Liver (tissue), 3 donors: ENCODE data around the gene SYNGR1.

Experiments used
- CTCF ChIP-seq: fragments of 150-350 bp; IDR thresholded peaks from 2 replicates; pipeline ENCODE4 v1.5.1; 2017; ENCODE audit warnings: improper control_type of control experiment, low read depth, low read length; ENCODE audit not compliant: missing input control
- EGR1 ChIP-seq, 2 donors: IDR thresholded peaks; 2 replicates each; pipeline ENCODE4 v1.6.1; 2016 to 2018; ENCODE audit warnings: antibody characterized with exemption in 2 of 2, low read depth in 2 of 2
- FOXA1 ChIP-seq: IDR thresholded peaks from 2 replicates; pipeline ENCODE4 v1.6.1; 2016; ENCODE audit warnings: antibody characterized with exemption
- FOXA2 ChIP-seq: IDR thresholded peaks from 2 replicates; pipeline ENCODE4 v1.6.1; 2016; ENCODE audit warnings: antibody characterized with exemption
- NR2F2 ChIP-seq: IDR thresholded peaks from 2 replicates; pipeline ENCODE4 v1.6.1; 2016; ENCODE audit warnings: antibody characterized with exemption
- RAD21 ChIP-seq, 2 donors: IDR thresholded peaks; 2 replicates each; pipeline ENCODE4 v1.6.1; 2016; ENCODE audit warnings: antibody characterized with exemption in 2 of 2, mild to moderate bottlenecking in 2 of 2
- TAF1 ChIP-seq: conservative IDR thresholded peaks from 2 replicates; pipeline ENCODE4 v1.6.1; 2016; ENCODE audit warnings: antibody characterized with exemption, mild to moderate bottlenecking
- TF ChIP-seq, protein P1 (sequence below): IDR thresholded peaks from 2 replicates; pipeline ENCODE4 v1.6.1; 2016; ENCODE audit warnings: antibody characterized with exemption, mild to moderate bottlenecking
- TF ChIP-seq, protein P2 (sequence below): IDR thresholded peaks from 2 replicates; pipeline ENCODE4 v1.6.1; 2016; ENCODE audit warnings: antibody characterized with exemption
- donor health status: healthy.
- donor health status: healthy.

GRCh38 chr22:39433476-39434242, 83.9 kb downstream of the SYNGR1 start:
- TF ChIP-seq CTCF: no peak
- no peak for TF ChIP-seq FOXA2
- TF ChIP-seq RAD21 (IDR thresholded peaks at IDR 0.05): no peak
- no peak for TF ChIP-seq NR2F2
- TF ChIP-seq TAF1: no peak
- no peak for TF ChIP-seq EGR1 (IDR thresholded peaks at IDR 0.05; ENCODE audit: low read depth in 2 of 2)
- TF ChIP-seq, protein P1, sequence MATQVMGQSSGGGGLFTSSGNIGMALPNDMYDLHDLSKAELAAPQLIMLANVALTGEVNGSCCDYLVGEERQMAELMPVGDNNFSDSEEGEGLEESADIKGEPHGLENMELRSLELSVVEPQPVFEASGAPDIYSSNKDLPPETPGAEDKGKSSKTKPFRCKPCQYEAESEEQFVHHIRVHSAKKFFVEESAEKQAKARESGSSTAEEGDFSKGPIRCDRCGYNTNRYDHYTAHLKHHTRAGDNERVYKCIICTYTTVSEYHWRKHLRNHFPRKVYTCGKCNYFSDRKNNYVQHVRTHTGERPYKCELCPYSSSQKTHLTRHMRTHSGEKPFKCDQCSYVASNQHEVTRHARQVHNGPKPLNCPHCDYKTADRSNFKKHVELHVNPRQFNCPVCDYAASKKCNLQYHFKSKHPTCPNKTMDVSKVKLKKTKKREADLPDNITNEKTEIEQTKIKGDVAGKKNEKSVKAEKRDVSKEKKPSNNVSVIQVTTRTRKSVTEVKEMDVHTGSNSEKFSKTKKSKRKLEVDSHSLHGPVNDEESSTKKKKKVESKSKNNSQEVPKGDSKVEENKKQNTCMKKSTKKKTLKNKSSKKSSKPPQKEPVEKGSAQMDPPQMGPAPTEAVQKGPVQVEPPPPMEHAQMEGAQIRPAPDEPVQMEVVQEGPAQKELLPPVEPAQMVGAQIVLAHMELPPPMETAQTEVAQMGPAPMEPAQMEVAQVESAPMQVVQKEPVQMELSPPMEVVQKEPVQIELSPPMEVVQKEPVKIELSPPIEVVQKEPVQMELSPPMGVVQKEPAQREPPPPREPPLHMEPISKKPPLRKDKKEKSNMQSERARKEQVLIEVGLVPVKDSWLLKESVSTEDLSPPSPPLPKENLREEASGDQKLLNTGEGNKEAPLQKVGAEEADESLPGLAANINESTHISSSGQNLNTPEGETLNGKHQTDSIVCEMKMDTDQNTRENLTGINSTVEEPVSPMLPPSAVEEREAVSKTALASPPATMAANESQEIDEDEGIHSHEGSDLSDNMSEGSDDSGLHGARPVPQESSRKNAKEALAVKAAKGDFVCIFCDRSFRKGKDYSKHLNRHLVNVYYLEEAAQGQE: no peak
- TF ChIP-seq, protein P2, sequence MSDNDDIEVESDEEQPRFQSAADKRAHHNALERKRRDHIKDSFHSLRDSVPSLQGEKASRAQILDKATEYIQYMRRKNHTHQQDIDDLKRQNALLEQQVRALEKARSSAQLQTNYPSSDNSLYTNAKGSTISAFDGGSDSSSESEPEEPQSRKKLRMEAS: no peak
- no peak for TF ChIP-seq FOXA1
